DMS53 treated with DMSO at 0.1 percent for 48 hours (cell line): ENCODE results near the gene WNT9B.

Source experiments
- DNase-seq: peaks from one replicate; lab custom pipeline; 2025; ENCODE audit not compliant: unreplicated experiment; lab: John Stamatoyannopoulos, UW

The WNT9B gene

GRCh38 chr17:46853896-46854444, 2.6 kb downstream of the WNT9B start:
- DNase-seq: no peak

GRCh38 chr17:46854515-46854914, 3.1 kb downstream of the WNT9B start:
- DNase-seq: no peak

GRCh38 chr17:46854948-46855347, 3.6 kb downstream of the WNT9B start:
- DNase-seq: no peak

DNA sequence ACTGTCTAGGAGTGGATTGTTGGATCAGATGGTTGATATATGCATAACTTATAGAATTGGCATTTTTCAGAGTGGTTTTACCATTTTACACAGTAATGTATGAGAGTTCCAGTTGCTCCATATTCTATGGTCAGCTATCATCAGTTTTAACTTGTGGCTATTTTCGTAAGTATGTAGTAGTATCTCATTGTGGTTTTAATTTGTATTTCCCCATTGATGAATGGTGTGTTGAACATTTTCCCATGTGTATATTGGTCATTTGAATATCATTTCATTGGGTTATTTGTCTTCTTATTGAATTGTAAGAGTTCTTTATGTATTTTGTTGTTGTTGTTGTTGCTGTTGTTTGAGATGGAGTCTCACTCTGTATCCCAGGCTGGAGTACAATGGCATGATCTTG, 6.2 kb downstream of the WNT9B start:
- DNase-seq: no peak

GRCh38 chr17:46859996-46860395, 8.6 kb downstream of the WNT9B start:
- no peak for DNase-seq

GRCh38 chr17:46862949-46863348, 11.6 kb downstream of the WNT9B start:
- no peak for DNase-seq

GRCh38 chr17:46863383-46864121, 12.2 kb downstream of the WNT9B start:
- no peak for DNase-seq

- no peak for DNase-seq
These were observed 13.7 kb downstream of the WNT9B start for GRCh38 chr17:46865100-46865499.

- DNase-seq: no peak
These were observed 14.9 kb downstream of the WNT9B start for GRCh38 chr17:46866325-46866724.

GRCh38 chr17:46866747-46867146, 15.4 kb downstream of the WNT9B start:
- DNase-seq: no peak

DNA sequence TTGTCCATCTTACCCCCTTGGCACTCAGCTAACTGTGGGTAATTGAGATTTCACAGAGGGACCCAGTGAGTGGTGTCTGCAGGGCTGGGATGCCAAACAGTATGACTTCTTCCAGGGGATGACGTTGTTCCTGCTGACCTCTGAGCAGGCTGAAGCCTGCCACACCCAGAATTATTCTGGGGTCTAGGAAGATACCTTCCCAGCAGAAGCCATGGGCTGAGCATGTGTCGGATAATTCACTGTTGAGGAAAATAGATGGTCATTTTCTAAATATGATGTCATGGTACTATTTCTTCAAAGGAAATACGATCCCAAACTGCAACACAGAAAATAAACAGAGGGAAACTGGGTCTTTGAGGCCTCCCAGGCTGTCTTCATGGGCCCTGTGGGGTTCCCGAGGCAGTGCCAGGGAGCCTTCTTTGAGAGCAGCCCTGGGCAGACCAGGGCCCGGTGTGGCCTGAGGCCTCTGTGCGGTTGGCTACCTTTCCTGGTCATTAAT, 17.4 kb downstream of the WNT9B start:
- no peak for DNase-seq

GRCh38 chr17:46869296-46869695, 17.9 kb downstream of the WNT9B start:
- DNase-seq: no peak

GRCh38 chr17:46869975-46870803, 18.8 kb downstream of the WNT9B start:
- peak; percentile 61 for DNase-seq

DNA sequence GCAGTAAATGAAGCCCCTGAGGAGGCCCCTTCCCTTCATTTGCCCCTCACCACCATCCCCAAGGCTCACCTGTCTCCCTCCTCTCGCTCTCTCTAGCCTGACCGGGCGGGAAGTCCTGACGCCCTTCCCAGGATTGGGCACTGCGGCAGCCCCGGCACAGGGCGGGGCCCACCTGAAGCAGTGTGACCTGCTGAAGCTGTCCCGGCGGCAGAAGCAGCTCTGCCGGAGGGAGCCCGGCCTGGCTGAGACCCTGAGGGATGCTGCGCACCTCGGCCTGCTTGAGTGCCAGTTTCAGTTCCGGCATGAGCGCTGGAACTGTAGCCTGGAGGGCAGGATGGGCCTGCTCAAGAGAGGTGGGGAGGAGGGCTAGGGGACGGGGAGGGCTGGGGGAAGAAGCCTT, 21.0 kb downstream of the WNT9B start:
- DNase-seq: no peak

- DNase-seq: peak; percentile 39
These were observed 22.7 kb downstream of the WNT9B start for GRCh38 chr17:46873941-46874645.

DNA sequence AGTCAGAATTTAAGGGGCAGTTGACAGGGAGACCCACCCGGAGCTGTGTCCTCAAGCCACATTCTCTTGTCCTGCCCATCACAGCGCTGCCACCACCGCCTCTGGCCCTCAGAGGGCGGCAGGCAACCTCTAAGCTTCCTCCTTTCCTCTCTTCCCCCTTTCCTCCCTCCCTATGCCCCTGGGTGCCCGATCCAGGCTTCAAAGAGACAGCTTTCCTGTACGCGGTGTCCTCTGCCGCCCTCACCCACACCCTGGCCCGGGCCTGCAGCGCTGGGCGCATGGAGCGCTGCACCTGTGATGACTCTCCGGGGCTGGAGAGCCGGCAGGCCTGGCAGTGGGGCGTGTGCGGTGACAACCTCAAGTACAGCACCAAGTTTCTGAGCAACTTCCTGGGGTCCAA, 23.5 kb downstream of the WNT9B start:
- DNase-seq: no peak

GRCh38 chr17:46875849-46876352, 24.5 kb downstream of the WNT9B start:
- DNase-seq: no peak

GRCh38 chr17:46876353-46876887, 25.0 kb downstream of the WNT9B start:
- DNase-seq: peak; percentile 97

GRCh38 chr17:46876926-46877325, 25.5 kb downstream of the WNT9B start:
- no peak for DNase-seq

- no peak for DNase-seq
These were observed 26.1 kb downstream of the WNT9B start for GRCh38 chr17:46877466-46877865.

DNA sequence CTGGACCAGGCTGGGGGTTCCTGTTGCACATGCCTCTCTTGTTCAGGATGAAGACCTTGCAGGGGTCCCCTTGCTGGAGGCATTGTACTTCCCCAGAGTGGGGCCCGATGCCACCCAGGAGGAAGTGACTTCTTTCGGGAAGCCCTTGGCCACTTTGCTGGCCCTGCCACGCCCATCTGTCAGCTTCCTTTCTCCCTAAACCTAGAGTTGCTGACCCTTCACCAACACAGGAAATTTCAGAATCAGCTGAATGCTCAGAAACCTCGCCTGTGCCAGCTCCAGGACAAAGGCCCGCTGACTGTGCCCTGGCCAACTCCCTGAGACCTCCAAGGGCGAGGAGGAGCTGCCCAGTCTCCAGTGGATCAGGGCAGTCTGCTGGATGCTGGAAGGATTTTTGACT, 26.7 kb downstream of the WNT9B start:
- DNase-seq: no peak
